SHP77 (cell line): Measurements from ENCODE around the gene CCDC186.
"Not testable (repeated sequence)": the region's sequence is repeated elsewhere in the genome, so short reads cannot be mapped to it uniquely, and the experiment has no call there.

ENCODE experiments used
- DNase-seq, 2 experiments: peaks; one replicate each; lab custom pipeline; 2025; lab: John Stamatoyannopoulos, UW

The CCDC186 gene

GRCh38 chr10:114173603-114173920, 441 bp downstream of the CCDC186 start:
- no peak for DNase-seq

GRCh38 chr10:114172776-114173602, 1.0 kb downstream of the CCDC186 start:
- no peak for DNase-seq

- no peak for DNase-seq
Observed at GRCh38 chr10:114172216-114172615, 1.8 kb downstream of the CCDC186 start.

GRCh38 chr10:114168450-114169009, 5.5 kb downstream of the CCDC186 start:
- DNase-seq = no peak

GRCh38 chr10:114167985-114168384, 6.0 kb downstream of the CCDC186 start:
- no peak for DNase-seq

GRCh38 chr10:114166494-114166893, 7.5 kb downstream of the CCDC186 start:
- DNase-seq = no peak

- no peak for DNase-seq
Observed at GRCh38 chr10:114166043-114166442, 8.0 kb downstream of the CCDC186 start.

GRCh38 chr10:114163062-114163461, 10.9 kb downstream of the CCDC186 start:
- no peak for DNase-seq

- no peak for DNase-seq
Observed at GRCh38 chr10:114157912-114158311, 16.1 kb downstream of the CCDC186 start.

GRCh38 chr10:114151892-114152291, 22.1 kb downstream of the CCDC186 start:
- DNase-seq = no peak

- no peak for DNase-seq
Observed at GRCh38 chr10:114151486-114151885, 22.5 kb downstream of the CCDC186 start.

- not testable (repeated sequence) for DNase-seq
Observed at GRCh38 chr10:114149476-114149875, 24.5 kb downstream of the CCDC186 start.

GRCh38 chr10:114143160-114143559, 30.8 kb downstream of the CCDC186 start:
- no peak for DNase-seq

GRCh38 chr10:114142018-114142417, 32.0 kb downstream of the CCDC186 start:
- no peak for DNase-seq

- DNase-seq = not testable (repeated sequence)
Observed at GRCh38 chr10:114140827-114141226, 33.2 kb downstream of the CCDC186 start.

- DNase-seq = no peak
Observed at GRCh38 chr10:114140036-114140435, 34.0 kb downstream of the CCDC186 start.

GRCh38 chr10:114138581-114138980, 35.4 kb downstream of the CCDC186 start:
- no peak for DNase-seq

- no peak for DNase-seq
Observed at GRCh38 chr10:114135476-114135875, 38.5 kb downstream of the CCDC186 start.

- DNase-seq = no peak
Observed at GRCh38 chr10:114131094-114131493, 42.9 kb downstream of the CCDC186 start.

- no peak for DNase-seq
Observed at GRCh38 chr10:114121031-114121430, 53.0 kb downstream of the CCDC186 start.

GRCh38 chr10:114118514-114118913, 55.5 kb downstream of the CCDC186 start:
- no peak for DNase-seq

- no peak for DNase-seq
Observed at GRCh38 chr10:114117728-114118127, 56.3 kb downstream of the CCDC186 start.

- no peak for DNase-seq
Observed at GRCh38 chr10:114115661-114116445, 58.1 kb downstream of the CCDC186 start.
